Upper lobe of left lung (tissue), 6 donors: ENCODE measurements around the gene HOXB7. TPM values are rescaled to one million over a fixed set of nuclear protein-coding genes. Genes with fewer than 3 reads are reported as not detected.

ENCODE experiments used
- ATAC-seq, 2 donors: fragments of 200-7000 bp; cut with Tn5 transposase; one replicate each; pipeline ENCODE4 v1.9.1; 2022; ENCODE audit warnings: mild to moderate bottlenecking in 2 of 2, moderate library complexity in 2 of 2; ENCODE audit not compliant: low FRiP score in 2 of 2
- DNase-seq, 2 donors: peaks; one replicate each; pipeline ENCODE4 v3.0.0-alpha.2; 2019 to 2020
- H3K27ac ChIP-seq, 4 donors: fragments of 200-600 bp; sonication (generic); one replicate each; pipeline ENCODE4 v1.5.1; 2016 to 2019
- H3K27me3 ChIP-seq, 4 donors: fragments of 200-600 bp; sonication (generic); one replicate each; pipeline ENCODE4 v1.5.1; 2017 to 2019
- H3K36me3 ChIP-seq, 4 donors: fragments of 200-600 bp; sonication (generic); one replicate each; pipeline ENCODE4 v1.5.1; 2016 to 2019
- H3K4me1 ChIP-seq, 4 donors: fragments of 200-600 bp; sonication (generic); one replicate each; pipeline ENCODE4 v1.5.1; 2018 to 2019
- H3K4me3 ChIP-seq, 4 donors: fragments of 200-600 bp; sonication (generic); one replicate each; pipeline ENCODE4 v1.5.1; 2017 to 2019; ENCODE audit warnings: mild to moderate bottlenecking in 2 of 4, moderate library complexity in 1 of 4
- H3K9me3 ChIP-seq, 4 donors: fragments of 200-600 bp; sonication (generic); one replicate each; pipeline ENCODE4 v1.5.1; 2018 to 2019
- EP300 ChIP-seq, 4 donors: sonication (generic); formaldehyde crosslinking; IDR thresholded peaks; one replicate each; pipeline ENCODE4 v1.5.1; 2017; ENCODE audit warnings: antibody characterized with exemption in 4 of 4, control low read depth in 2 of 4
- POLR2A ChIP-seq, 4 donors: fragments of 450-650 bp; IDR thresholded peaks; one replicate each; pipeline ENCODE4 v1.5.1; 2016 to 2017; ENCODE audit warnings: antibody characterized with exemption in 4 of 4, mild to moderate bottlenecking in 2 of 4
- POLR2AphosphoS5 ChIP-seq, 2 donors: sonication (generic); formaldehyde crosslinking; IDR thresholded peaks; one replicate each; pipeline ENCODE4 v1.5.1; 2017; ENCODE audit warnings: antibody characterized with exemption in 2 of 2
- WGBS, 2 donors: methylation state at CpG; one replicate each; pipeline ENCODE4 v1.1.5; 2017 to 2018; 5-methylcytosine and 5-hydroxymethylcytosine counted together
- total RNA-seq, 6 donors: library from RNA; depleted of rRNA in 4 of 6; stranded (reverse); fragments of >200 nt in 4 of 6; gene quantifications; one replicate each; pipeline versions ENCODE4 v1.1.0 to v1.2.1, GENCODE V29; 2016 to 2021
- TF ChIP-seq, protein P1 (sequence below), 6 experiments: fragments of 450-650 bp in 4 of 6; fragments of 200-600 bp in 2 of 6; sonication (generic) in 2 of 6; IDR thresholded peaks; one replicate each; pipeline ENCODE4 v1.5.1; 2016 to 2019; ENCODE audit warnings: antibody characterized with exemption in 6 of 6
- donor health status: DM: no; HTN: no; CAD: no; lungs with moderate emphysema.
- donor health status: DM: no; HTN: yes; CAD: no; lungs with severe emphysema.

Gene HOXB7
- total RNA-seq, 6 donors from 2014 or later: 1.1 to 3.7 (median 1.3) TPM; not detected in 1

DNA sequence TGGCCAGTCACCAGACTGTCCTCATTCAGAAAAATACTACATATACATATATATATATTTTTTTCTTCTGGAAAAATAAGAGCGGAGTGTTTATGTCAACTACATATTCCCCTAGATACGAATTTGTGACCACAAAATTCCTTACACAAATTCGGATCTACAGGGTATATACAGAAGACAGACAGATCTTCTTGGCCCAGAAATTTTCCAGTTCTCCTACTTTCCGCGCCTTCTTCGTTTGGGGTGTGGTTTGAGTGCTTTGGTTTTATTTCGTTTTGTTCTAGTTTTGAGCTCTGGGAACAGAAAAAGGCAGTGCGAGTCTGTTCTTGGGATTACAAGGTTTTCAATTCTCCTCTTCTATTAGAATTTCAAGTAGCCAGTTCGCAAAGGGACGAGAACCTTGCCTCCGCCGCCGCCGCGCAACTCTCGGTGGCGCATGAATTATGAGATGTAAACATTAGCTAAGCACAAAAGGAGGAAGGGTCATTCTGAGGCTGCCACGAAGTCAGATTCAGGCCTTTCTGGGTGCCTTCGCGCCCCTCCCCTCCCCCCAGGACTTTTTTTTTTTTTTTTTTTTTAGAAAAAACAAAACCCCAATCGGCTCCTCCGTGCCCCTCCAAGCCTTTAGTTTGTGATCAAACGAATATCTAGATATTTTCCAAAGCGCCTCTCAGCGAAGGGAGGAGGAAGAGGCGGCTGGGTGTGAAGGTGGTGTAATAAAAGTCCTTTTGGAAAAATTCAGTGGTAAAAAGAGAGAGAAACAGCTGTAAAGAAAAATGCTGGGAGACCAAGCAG, 30.9 kb downstream of the HOXB7 start:
- peak overlapping the region; percentile 80 to 94 (median 86) for H3K27ac ChIP-seq
- H3K9me3 ChIP-seq: no peaks in the 10 kb centered on the region
- no peak for TF ChIP-seq POLR2A (IDR thresholded peaks at IDR 0.05)
- TF ChIP-seq POLR2AphosphoS5 (IDR thresholded peaks at IDR 0.05): peak in 1 of 2 donors; percentile 42
- TF ChIP-seq, protein P1, sequence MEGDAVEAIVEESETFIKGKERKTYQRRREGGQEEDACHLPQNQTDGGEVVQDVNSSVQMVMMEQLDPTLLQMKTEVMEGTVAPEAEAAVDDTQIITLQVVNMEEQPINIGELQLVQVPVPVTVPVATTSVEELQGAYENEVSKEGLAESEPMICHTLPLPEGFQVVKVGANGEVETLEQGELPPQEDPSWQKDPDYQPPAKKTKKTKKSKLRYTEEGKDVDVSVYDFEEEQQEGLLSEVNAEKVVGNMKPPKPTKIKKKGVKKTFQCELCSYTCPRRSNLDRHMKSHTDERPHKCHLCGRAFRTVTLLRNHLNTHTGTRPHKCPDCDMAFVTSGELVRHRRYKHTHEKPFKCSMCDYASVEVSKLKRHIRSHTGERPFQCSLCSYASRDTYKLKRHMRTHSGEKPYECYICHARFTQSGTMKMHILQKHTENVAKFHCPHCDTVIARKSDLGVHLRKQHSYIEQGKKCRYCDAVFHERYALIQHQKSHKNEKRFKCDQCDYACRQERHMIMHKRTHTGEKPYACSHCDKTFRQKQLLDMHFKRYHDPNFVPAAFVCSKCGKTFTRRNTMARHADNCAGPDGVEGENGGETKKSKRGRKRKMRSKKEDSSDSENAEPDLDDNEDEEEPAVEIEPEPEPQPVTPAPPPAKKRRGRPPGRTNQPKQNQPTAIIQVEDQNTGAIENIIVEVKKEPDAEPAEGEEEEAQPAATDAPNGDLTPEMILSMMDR (IDR thresholded peaks at IDR 0.05): no peak
- TF ChIP-seq EP300 (IDR thresholded peaks at IDR 0.05): no peak
- peak in 1 of 2 donors; percentile 77 for DNase-seq
- no peaks in the 10 kb centered on the region for H3K36me3 ChIP-seq
- 24 to 26% methylated on average over 26 of the region's 26 CpGs for WGBS, 2 donors
- H3K27me3 ChIP-seq: peaks cover 0 to 83% (median 45%) of the 10 kb centered on the region in 4 donors
- H3K4me3 ChIP-seq: peak overlapping the region in 2 of 4 donors; percentile 47 to 48
- H3K4me1 ChIP-seq: peaks cover 18 to 33% (median 22%) of the 10 kb centered on the region in 4 donors
- ATAC-seq: no peak

DNA sequence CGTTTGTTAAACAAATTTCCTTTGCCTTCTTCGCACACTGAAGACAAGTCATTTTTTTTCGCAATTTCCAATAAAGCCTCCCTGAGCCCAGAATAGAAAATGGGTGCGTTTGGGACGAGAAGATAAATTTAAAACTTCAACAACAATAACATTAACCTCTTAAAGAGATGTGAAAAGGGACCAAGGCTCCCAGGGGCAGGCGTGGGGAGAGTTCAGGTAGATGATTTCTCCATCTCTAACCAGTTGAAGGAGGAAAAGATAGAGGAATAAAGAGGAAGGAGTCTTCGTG, 31.4 kb downstream of the HOXB7 start:
- TF ChIP-seq, protein P1 (IDR thresholded peaks at IDR 0.05): no peak
- TF ChIP-seq POLR2AphosphoS5 (IDR thresholded peaks at IDR 0.05) (no peak), EP300 (IDR thresholded peaks at IDR 0.05) (no peak), POLR2A (IDR thresholded peaks at IDR 0.05) (no peak)
- Histone ChIP-seq H3K4me3 (peak overlapping the region in 2 of 4 donors; percentile 53 to 57), H3K27me3 (peaks cover 0 to 83% (median 43%) of the 10 kb centered on the region in 4 donors), H3K27ac (peak overlapping the region; percentile 80 to 94 (median 86)), H3K9me3 (no peaks in the 10 kb centered on the region), H3K36me3 (no peaks in the 10 kb centered on the region), H3K4me1 (peaks cover 17 to 30% (median 19%) of the 10 kb centered on the region in 4 donors)
- WGBS, 2 donors: 14 to 23% methylated on average over 7 of the region's 7 CpGs
- DNase-seq (no peak), ATAC-seq (no peak)

DNA sequence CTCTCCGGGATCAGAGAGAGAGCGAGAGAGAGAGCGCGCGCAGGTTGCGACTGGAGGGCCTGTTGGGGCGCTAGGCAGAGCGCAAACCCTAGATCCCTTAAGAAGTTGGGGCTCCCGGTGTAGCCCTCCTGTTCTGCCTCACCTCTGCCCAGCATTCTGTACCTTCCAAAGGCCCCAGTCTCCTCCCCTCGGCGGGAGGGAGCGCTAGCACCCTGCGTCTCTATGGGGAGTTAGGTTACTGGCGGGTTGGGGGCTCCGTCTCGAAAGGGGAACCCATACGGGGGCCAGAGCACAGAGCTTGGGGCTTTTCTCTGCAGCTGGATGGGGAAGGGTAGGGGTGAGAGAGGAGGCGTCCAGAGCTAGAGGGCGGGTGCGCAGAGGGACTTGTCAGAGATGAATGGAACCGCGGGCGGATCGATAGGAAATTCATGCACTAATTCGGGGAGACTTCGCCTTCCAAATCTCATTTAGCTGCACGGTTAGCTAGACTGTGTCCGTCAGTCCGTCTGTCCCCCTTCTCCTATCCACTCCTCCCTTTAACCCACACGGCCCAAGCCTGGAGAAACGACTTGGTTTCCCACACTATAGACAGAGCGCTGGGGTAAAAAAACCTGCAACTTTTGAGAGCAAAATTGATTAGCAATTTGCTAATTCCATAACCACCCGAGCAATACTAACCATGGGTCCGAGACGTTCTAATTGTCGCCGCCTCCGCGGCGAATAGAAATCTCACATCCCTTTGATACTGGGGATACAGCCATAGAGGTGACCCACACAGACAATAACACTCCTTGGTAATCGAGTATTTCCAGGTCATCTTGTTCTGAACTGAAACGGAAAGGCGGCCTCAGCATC, 32.0 kb downstream of the HOXB7 start:
- 9 to 11% methylated on average over 35 to 38 of the region's 43 CpGs for WGBS, 2 donors
- H3K27ac ChIP-seq: peak overlapping the region; percentile 80 to 94 (median 86)
- TF ChIP-seq, protein P1 (IDR thresholded peaks at IDR 0.05): no peak
- no peak for TF ChIP-seq POLR2A (IDR thresholded peaks at IDR 0.05)
- no peak for TF ChIP-seq POLR2AphosphoS5 (IDR thresholded peaks at IDR 0.05)
- no peak for TF ChIP-seq EP300 (IDR thresholded peaks at IDR 0.05)
- H3K4me3 ChIP-seq: peak overlapping the region; percentile 28 to 57 (median 52)
- no peaks in the 10 kb centered on the region for H3K9me3 ChIP-seq
- peaks cover 17 to 30% (median 19%) of the 10 kb centered on the region in 4 donors for H3K4me1 ChIP-seq
- ATAC-seq (no peak), DNase-seq (no peak)
- no peaks in the 10 kb centered on the region for H3K36me3 ChIP-seq
- peaks cover 0 to 77% (median 42%) of the 10 kb centered on the region in 4 donors for H3K27me3 ChIP-seq

DNA sequence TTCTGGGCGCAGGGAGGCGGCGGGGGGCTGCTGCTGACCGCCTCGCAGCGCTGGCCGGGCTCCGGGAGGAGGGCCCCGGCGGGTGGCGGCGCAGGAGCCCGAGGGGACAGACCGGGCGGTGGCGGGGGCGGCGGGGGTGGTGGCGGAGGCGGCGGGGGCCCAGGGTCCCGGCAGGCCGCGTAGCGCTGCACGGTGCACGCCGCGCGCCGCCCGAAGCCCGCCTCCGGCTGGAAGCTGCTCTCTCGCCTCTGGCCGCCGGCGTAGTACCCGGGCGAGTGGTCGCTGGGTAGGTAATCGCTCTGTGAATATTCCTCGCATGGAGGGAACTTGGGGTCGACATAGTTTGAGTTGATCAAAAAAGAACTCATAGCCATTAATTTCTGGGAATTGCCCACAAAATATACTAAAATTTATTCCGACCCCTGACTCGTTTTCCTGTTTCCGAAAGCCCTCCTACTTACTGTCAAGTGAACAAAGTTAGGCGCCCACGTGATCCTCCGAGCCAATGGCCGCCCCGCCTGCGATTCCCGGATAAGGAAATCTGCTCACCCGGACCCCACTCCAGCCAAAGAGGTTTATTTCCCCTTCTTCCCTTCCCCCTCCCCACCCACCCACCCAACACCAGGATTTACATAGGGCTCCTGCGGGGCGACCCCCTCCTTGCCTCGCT, 32.7 kb downstream of the HOXB7 start, which contains the start of gene HOXB4:
Gene HOXB4 (minus strand): TSS at position 405 of the 670 bp plus-strand sequence. CDS start 31 bp downstream, at position 374.
- ATAC-seq (peak in 1 of 2 donors; percentile 73), DNase-seq (peak; percentile 74 to 95)
- TF ChIP-seq, protein P1 (IDR thresholded peaks at IDR 0.05): no peak
- TF ChIP-seq POLR2AphosphoS5 (IDR thresholded peaks at IDR 0.05): no peak
- TF ChIP-seq POLR2A (IDR thresholded peaks at IDR 0.05): no peak
- TF ChIP-seq EP300 (IDR thresholded peaks at IDR 0.05): no peak
- H3K4me1 ChIP-seq: peaks cover 17 to 30% (median 19%) of the 10 kb centered on the region in 4 donors
- no peaks in the 10 kb centered on the region for H3K9me3 ChIP-seq
- 2 to 5% methylated on average over 13 to 27 of the region's 58 CpGs for WGBS, 2 donors
- peak within 1 kb of the TSS; percentile 28 to 57 (median 52) for H3K4me3 ChIP-seq
- no peaks in the 10 kb centered on the region for H3K36me3 ChIP-seq
- H3K27ac ChIP-seq: peak within 1 kb of the TSS; percentile 80 to 94 (median 86)
- H3K27me3 ChIP-seq: peaks cover 0 to 76% (median 39%) of the 10 kb centered on the region in 4 donors
